ENCODE data around the gene ESRRB.

DNA sequence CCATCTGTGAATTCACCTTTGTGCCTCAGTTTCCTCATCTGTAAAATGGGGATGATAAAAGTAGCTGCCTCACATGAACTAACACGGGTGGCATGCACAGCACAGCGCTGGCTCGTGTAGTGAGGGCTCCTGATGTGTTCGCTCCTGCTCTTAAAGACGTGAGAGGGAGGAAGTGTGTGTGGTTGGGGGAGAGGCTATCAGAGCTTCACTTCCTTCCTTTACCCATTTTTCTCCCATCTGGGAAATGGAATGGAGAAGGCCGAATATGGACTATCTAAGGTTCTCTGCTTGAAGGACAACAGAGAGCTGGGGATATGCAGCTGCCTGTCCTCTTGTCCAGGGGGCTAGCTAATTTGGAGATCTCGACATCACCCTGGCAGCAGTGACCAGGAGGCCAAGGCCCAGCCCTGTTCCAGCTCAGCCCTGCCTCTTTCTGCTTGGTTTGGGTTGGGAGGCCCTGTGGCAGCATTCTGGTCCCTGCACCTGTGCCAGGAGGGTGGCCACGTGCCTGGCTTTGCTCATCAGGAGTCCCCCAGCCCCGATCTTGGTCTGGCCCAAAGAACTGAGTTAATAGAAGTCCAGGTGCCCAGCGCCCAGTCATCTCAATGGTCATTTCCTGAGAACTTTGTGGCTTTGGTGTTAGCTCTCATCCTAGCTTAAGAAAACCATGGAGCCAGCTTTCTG is 44.5 kb upstream of the ESRRB start:
- TF ChIP-seq, protein P1, sequence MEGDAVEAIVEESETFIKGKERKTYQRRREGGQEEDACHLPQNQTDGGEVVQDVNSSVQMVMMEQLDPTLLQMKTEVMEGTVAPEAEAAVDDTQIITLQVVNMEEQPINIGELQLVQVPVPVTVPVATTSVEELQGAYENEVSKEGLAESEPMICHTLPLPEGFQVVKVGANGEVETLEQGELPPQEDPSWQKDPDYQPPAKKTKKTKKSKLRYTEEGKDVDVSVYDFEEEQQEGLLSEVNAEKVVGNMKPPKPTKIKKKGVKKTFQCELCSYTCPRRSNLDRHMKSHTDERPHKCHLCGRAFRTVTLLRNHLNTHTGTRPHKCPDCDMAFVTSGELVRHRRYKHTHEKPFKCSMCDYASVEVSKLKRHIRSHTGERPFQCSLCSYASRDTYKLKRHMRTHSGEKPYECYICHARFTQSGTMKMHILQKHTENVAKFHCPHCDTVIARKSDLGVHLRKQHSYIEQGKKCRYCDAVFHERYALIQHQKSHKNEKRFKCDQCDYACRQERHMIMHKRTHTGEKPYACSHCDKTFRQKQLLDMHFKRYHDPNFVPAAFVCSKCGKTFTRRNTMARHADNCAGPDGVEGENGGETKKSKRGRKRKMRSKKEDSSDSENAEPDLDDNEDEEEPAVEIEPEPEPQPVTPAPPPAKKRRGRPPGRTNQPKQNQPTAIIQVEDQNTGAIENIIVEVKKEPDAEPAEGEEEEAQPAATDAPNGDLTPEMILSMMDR (IDR thresholded peaks at IDR 0.05) = no peak
- no peak for TF ChIP-seq ZFX (IDR thresholded peaks at IDR 0.05; ENCODE audit: borderline replicate concordance)
